Suppressor macrophage treated with lipopolysaccharide for 1 hour (primary cell): ENCODE data around the gene RPS6KC1.
"Not testable (repeated sequence)": the region's sequence is repeated elsewhere in the genome, so short reads cannot be mapped to it uniquely, and the experiment has no call there.

Experiments
- DNase-seq, 3 donors: peaks; one replicate each; pipeline ENCODE4 v3.0.0-alpha.2; 2020 to 2022

The RPS6KC1 gene

DNA sequence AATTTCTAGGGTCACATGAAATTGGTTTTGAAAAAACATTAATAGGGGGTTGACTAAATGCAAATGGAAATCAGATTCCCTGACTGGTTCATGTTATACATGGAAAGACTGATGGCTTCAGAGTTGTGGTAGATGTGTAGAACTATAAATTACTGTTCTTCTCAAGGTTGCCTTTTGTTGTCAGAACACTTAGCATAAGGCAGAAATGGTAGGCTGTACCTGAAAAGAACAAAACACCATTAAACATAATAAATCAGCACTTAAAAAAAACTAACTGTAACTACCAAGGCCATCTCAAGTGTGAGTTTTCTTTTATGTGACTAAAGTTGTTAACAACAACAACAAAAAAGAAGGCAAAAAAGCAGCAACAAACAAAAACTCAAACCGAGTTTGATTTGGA, 111.8 kb downstream of the RPS6KC1 start:
- no peak for DNase-seq

DNA sequence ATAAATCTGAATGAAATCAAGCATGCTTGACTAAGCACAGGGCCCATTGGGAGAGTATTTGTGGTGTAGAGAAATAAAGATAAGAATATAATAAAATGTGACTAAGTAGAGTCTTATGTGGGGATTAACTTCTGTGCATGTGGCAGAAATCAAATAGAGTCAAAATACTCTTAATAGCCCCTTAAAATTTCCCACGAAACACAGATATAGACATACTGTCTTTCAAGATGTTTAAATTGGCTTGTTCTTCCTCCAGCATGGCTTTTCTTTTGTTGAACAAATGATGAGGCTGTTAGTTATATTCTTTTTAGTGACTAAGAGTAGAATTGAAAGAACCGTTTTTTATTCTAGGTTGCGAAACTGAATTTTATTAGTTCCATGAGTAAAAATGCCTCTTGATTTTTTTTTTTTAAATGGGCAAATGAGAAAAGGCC, 112.3 kb downstream of the RPS6KC1 start:
- no peak for DNase-seq

DNA sequence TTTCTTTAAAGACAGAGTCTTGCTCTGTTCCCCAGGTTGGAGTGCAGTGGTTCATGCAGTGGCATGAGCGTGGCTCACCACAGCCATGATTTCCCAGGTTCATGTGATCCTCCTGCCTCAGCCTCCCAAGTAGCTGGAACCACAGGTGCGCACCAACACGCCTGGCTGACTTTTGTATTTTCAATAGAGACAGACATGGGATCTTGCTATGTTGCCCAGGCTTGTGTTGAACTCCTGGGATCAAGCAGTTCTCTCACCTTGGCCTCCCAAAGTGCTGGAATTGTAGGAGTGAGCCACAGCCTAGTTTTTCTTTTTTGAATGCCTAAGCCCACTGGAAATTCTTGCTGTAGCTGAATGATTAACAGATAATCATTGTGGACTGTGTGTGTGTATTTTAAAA, 113.5 kb downstream of the RPS6KC1 start:
- no peak for DNase-seq

DNA sequence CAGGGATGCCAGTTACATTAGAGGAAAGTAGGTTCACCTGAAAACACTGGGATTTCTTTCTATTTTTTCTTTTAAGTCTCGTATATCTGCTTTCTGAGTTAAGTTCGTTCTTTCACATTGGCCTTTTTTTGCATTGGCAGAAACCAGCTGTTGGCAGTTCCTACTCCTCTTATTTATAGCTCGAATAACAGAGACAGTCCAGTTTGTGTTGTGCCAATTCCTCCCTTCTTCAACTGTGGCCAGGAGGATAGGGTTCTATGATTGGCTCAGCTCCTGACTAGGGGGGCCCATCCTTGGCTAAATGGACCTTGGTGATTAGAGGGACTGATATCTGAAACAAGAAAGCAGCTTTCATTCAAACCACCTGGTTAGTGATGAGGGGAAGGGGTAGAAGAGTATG, 115.8 kb downstream of the RPS6KC1 start:
- DNase-seq, result no peak

DNA sequence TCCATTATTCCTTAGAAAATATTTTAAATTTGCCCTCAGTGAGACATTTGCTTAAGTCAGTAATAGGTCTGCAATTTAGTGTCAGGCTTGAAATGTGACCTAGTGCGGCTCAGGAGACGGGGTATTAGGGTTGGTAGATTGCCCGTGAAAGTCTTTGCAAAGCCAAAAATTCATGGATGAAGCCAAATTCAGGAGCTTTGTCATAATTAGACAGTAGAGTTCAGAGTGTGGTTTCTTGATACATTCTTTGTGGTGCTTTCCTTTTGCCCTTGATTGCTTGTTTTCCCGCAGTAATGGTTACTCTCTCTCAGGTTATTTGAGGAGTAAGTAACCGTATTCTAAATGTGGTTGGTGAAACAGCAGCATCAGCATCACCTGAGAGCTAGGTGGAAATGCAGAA, 120.7 kb downstream of the RPS6KC1 start:
- no peak for DNase-seq

DNA sequence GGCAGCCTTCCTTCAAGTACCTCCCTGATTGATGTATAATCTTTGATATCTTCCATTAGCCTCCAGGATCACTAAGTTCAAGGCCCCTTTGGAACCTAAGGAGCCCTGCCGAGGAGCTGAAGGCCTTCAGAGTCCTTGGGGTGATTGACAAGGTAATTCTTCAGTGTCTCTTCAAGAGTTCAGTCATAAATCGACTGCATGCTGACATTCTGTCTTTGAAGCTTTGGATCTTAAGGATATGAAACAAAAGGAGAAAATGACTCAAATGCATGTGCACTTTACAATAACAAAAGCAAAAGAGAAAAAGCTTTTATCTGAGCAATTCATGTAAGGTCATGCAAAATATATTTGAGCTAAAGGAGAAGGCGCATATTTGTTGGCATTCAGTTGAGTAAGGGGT, 125.3 kb downstream of the RPS6KC1 start:
- no peak for DNase-seq

DNA sequence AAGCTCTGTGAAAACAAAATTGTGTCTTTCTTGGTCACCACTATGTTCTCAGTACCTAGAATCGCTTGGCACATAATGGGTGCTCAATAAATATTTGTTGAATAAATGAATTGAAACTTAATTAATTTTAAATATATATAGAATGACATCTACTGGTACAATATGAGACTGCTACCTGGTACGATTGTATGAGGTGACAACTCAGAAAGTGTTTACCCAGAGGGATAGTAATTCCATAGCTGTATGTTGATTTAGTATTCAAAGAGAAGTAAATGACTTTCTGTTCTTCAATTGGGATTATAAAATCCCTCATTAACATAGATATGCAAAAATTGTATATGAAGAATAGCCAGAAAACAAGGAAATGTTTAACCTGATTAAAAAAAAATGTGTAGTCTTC, 128.7 kb downstream of the RPS6KC1 start:
- DNase-seq, result no peak

DNA sequence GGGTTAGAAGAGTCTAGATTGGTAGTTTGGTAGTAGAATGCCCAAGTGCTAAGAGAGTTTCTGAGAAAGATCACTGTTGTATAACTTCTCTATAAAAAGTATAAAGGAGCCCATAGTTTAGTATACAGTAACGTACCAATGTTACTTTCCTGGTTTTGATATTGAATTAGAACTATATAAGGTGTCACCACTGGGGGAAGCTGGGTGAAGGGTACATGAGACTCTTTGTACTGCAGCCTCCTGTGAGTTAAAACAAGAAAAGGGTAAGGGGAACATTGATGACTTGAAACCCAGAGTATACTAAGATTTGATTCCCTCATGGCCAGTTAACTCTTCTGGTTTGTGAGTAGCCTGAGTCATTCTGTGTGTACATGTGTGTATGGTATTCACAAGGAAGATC, 129.8 kb downstream of the RPS6KC1 start:
- no peak for DNase-seq

DNA sequence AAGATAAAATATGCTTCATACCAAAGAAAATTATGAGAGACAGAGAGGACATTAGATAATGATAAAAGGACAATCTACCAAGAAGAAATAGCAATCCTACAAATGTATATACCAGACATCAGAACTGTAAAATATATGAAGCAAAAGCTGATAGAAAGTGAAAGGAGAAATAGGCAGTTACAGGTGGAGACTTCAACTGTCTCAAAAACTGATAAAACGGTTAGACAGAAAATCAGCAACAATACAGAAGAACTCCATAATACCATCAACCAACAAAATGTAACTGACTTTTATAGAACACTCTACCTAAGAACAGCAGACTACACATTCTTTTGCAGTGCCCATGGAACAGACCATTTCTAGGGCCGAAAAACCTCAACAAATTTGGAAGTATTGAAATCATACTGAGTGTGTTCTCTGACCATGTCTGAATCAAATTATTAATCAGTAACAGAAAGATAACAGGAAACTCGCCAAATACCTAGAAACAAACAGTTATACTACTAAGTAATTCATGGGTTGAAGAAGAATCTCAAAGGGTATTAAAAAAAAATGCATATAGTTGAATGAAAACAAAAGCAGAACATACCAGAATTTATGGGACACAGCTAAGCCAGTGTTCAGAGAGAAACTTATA, 132.1 kb downstream of the RPS6KC1 start:
- no peak for DNase-seq

DNA sequence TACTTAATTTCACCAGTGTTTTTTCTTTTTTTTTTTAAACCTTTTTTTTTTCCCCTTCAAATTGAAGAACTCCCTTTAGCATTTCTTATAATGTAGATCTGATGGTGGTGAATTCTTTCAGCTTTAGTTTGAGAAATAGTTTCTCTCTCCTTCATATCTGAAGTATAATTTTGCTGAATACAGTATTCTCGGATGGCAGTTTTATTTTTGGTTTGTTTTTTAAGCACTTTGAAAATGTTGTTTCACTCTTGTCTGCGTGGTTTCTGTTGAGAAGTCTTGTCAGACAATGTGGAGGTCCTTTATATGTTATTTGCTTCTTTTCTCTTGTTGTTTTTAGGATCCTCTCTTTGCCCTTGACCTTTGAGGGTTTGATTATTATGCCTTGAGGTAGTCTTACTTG, 135.1 kb downstream of the RPS6KC1 start:
- no peak for DNase-seq

DNA sequence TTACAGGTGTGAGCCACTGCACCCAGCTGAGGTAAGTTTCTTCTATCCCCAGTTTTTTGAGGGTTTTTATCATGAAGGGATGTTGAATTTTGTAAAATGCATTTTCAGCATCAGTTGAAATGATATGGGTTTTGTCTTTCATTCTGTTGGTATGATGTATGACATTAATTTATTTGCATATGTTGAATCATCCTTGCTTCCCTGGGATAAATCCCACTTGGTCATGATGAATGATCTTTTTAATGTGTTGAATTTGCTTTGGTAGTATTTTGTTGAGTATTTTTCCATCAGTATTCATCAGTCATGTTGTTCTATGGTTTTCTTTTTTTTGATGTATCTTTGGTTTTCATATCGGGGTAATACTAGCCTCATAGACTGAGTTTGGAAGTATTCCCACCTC, 141.0 kb downstream of the RPS6KC1 start:
- DNase-seq, result peak in 2 of 3 donors; percentile 5 to 45

DNA sequence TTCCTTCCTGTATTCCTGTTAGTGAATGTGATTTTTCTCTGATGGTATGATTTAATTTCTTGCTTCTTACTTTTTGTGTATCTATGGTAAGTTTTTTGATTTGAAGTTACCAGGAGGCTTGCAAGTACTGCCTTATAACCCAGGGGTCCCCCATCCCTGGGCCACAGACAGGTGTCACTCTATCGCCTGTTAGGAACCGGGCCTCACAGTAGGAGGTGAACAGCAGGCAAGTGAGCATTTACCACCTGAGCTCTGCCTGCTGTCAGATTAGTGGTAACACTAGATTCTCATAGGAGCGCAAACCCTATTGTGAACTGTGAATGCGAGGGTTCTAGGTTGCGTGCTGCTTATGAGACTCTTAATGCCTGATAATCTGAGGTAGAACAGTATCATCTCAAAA, 143.3 kb downstream of the RPS6KC1 start:
- DNase-seq, result no peak

DNA sequence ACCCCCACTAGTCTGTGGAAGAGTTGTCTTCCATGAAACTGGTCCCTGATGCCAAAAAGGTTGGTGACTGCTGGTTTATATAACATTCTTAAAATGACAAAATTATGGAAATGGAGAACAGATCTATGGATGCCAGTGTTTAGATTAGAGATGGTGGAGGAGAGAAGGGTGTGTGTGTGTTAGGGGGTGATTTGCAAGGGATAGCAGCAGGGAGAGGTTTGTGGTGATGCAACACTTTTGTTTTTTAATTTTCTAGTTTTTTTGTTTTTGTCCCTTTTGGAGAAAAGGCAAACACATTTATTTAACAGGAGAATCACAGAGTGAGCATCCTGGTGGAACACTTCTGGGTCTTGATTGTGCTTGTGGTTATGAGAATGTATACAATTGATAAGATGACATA, 143.8 kb downstream of the RPS6KC1 start:
- DNase-seq, result no peak

DNA sequence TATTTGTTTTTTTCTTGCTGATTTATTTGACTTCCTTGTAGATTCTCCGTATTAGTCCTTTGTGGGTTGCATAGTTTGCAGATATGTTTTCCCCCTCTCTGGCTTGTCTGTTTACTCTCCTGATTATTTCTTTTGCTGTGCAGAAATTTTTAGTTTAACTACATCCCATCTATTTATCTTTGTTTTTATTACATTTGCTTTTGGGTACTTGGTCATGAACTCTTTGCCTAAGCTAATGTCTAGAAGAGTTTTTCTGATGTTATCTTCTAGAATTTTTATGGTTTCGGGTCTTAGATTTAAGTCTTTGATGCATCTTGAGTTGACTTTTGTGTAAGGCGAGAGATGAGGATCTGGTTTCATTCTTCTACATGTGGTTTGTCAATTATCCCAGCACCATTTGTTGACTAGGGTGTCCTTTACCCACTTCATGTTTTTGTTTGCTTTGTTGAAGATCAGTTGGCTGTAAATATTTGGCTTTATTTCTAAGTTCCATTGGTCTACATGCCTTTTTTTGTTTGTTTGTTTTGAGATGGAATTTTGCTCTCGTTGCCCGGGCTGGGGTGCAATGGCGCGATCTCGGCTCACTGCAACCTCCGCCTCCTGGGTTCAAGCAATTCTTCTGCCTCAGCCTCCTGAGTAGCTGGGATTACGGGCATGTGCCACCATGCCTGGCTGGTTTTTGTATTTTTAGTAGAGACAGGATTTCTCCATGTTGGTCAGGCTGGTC, 145.4 kb downstream of the RPS6KC1 start:
- not testable (repeated sequence) for DNase-seq

DNA sequence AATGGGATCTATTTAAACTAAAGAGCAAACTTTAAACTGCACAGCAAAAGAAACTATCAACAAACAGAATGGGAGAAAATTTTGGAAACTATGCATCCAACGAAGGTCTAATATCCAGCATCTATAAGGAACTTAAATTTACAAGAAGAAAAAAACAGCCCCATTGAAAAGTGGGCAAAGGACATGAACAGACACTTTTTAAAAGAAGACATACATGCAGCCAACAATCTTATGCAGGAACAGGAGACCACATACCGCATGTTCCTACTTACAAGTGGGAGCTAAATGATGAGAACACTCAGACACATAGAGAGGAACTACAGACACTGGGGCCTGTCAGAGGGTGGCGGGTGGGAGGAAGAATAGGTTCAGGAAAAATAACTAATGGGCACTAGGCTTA, 149.6 kb downstream of the RPS6KC1 start:
- DNase-seq, result no peak

DNA sequence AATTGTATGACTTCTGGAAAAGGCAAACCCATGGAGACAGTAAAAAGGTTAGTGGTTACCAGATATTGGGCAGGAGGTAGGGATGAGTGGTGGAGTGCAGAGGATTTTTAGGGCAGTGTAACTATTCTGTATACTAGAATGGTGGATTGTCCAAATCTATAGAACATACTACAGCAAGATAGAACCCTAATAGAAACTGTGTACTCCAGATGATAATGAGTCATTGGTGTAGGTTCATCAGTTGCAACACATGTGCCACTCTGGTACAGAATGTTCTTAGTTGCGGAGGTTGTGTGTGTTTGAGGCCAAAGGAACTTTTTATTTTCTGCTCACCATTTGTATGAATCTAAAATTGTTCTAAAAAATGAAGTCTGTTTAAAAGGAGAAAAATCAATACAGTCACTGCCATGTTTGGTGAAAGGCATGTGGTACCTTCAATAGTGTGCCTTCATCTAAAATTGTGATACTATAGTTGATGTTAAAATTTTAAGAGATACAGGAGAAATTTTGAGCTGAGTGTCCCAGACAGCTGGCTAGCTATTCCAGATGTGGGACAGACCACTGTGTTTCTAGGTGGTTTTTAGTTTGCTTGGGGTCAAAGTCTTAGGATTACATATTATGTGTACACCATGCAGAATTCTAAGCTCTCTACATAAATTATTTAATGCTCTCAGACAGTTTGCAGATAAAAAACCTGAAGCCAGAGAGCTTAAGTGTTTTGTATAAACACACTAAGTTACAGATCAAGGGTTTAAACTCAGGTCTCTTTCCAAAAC, 150.5 kb downstream of the RPS6KC1 start:
- peak in 1 of 3 donors; percentile 6 for DNase-seq

DNA sequence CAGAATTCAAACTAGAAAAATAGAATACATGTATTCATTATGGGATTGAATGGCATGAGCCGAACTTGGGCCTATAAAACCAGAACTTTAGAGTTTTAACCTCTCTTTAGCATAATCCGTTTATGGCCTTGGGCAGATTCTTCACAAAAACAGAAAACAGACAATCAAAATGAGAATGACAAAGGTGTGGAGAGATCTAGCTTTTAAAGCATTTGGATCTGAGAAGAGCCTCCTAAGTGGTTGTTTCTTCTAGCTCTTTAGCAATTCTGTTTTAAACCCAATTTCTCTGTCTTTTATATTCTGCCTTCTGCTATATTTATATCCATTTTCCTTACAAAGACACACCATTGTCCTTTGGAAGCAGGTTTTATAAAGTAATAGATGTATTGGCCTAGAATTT, 160.2 kb downstream of the RPS6KC1 start:
- DNase-seq, result no peak

DNA sequence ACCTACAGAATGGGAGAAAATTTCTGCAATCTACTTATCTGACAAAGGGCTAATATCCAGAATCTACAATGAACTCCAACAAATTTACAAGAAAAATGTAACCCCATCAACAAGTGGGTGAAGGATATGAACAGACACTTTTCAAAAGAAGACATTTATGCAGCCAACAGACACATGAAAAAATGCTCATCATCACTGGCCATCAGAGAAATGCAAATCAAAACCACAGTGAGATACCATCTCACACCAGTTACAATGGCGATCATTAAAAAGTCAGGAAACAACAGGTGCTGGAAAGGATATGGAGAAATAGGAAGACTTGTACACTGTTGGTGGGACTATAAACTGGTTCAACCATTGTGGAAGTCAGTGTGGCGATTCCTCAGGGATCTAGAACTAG, 168.0 kb downstream of the RPS6KC1 start:
- DNase-seq, result not testable (repeated sequence)

DNA sequence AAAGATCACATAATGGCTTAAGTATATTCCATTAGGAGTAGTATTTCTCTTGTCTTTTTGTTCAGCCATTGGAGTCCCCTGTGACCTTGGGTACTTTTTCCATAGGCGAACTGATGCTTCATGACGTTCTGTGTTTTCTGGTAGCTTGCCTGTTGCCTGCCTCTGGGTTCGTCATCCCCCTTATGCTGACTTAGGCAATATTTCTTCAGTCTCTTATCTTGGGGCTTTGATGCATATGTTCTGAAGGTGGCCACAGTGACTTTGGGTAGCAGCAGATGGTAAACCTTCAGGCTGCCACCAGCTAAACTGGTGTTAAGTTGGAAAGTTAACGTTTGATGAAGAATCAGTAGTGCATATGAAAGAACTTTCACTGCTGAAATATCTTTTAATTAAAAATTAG, 170.2 kb downstream of the RPS6KC1 start:
- no peak for DNase-seq

DNA sequence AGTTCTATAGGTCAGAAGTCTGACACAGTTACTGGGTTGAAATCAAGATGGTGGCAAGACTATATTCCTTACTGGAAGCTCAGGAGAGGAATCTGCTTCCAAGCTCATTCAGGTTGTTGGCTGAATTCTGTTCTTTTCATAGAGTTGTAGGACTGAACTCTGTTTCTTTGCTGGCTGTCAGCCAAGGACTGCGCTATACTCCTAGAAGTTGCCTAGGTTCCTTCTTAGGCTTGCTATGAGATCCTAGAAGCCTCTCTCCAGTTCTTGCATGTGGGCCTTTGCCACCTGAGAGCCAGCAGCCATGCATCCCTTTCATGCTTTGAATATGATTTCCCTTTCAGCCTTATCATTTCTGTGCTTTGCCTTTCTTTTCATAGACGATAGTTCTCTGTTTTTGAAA, 176.4 kb downstream of the RPS6KC1 start:
- DNase-seq, result no peak

DNA sequence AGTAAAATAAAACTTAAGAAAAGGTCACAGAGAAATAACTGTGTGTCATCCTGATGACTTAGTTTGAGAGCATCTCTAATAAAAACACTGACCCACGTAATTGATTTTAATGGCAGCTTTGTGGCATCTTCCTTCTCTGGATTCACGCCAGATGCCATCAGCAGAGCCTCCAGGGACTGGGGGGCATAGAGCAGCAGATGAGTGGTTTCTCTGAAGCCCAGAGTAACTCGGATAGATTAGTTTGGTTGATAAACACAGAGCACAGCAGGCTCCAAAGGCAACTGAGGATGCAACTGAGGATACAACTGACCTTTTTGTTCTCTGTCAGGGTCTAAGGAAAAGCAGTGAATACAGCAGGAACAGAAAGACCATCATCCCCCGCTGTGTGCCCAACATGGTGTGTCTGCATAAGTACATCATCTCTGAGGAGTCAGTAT, 180.8 kb downstream of the RPS6KC1 start:
- no peak for DNase-seq

DNA sequence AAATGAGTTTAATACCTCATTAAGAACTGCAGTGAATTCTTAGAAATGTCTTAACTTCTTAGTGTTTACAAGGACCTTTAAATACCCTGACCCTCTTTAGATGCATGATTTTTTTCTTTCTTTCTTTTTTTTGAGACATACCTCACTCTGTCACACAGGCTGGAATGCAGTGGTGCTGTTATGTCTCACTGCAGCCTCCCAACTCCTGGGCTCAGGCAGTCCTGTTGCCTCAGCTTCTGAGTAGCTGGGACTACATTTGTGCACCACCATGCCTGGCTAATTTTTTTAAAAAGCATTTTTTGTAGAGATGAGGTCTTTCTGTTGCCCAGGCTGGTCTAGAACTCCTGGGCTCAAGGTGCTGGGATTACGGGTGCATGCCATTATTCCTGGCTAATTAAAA, 191.8 kb downstream of the RPS6KC1 start:
- no peak for DNase-seq

DNA sequence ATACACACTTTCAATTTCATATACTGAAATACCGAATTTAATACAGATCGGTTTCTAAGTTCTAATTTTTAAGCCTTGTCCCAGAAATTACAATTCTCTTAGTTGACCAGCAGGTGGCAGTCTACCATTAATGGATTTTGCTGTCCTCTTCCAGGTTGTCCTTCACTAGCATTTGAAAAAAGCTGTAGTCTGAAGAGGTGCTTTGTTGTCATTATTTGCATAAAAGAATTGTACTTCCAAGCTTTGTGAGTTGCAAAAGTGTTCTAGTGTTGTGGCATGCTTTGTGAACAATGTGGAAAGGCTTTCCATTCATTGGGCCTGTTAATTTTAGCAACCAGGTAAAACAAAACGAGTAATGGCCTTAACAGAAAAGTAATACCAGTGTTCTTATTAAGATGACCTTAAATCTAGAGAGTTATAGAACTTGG, 193.6 kb downstream of the RPS6KC1 start:
- peak; percentile 56 to 73 (median 57) for DNase-seq
